Measurements from ENCODE around the gene NCOA1. TPM values are rescaled to one million over a fixed set of nuclear protein-coding genes. Genes with fewer than 3 reads are reported as not detected.

The NCOA1 gene
- total RNA-seq, 4 donors from 2014 or later: 42.3 to 66.9 (median 47.4) TPM

- Histone ChIP-seq H3K27me3 (no peaks in the 10 kb centered on the region), H3K4me1 (peaks cover 0 to 51% (median 0%) of the 10 kb centered on the region in 3 donors), H3K9me3 (no peaks in the 10 kb centered on the region), H3K36me3 (no peaks in the 10 kb centered on the region), H3K27ac (no peak overlapping the region), H3K4me3 (no peak overlapping the region)
- no peak for ATAC-seq
- TF ChIP-seq POLR2AphosphoS5 (IDR thresholded peaks at IDR 0.05): no peak
- no peak for TF ChIP-seq POLR2A (IDR thresholded peaks at IDR 0.05)
- no peak for TF ChIP-seq CTCF (IDR thresholded peaks at IDR 0.05)
- no peak for TF ChIP-seq EP300 (IDR thresholded peaks at IDR 0.05)
Observed at GRCh38 chr2:24628746-24629145, 137.7 kb downstream of the NCOA1 start.

- Histone ChIP-seq H3K4me1 (peaks cover 0 to 29% (median 0%) of the 10 kb centered on the region in 3 donors), H3K27me3 (no peaks in the 10 kb centered on the region), H3K27ac (no peak overlapping the region), H3K4me3 (no peak overlapping the region), H3K9me3 (no peaks in the 10 kb centered on the region), H3K36me3 (no peaks in the 10 kb centered on the region)
- no peak for ATAC-seq
- TF ChIP-seq CTCF (IDR thresholded peaks at IDR 0.05) (no peak), POLR2A (IDR thresholded peaks at IDR 0.05) (no peak), EP300 (IDR thresholded peaks at IDR 0.05) (no peak), POLR2AphosphoS5 (IDR thresholded peaks at IDR 0.05) (no peak)
- 86 to 87% methylated on average over 1 of the region's 1 CpG for WGBS, 2 donors (ENCODE audit: low coverage in 1 of 2)
Observed at GRCh38 chr2:24632172-24632571, 141.1 kb downstream of the NCOA1 start.

GRCh38 chr2:24635181-24635580 is 144.1 kb downstream of the NCOA1 start:
- no peak for TF ChIP-seq POLR2AphosphoS5 (IDR thresholded peaks at IDR 0.05)
- TF ChIP-seq CTCF (IDR thresholded peaks at IDR 0.05): no peak
- TF ChIP-seq EP300 (IDR thresholded peaks at IDR 0.05): no peak
- no peak for TF ChIP-seq POLR2A (IDR thresholded peaks at IDR 0.05)
- H3K9me3 ChIP-seq: no peaks in the 10 kb centered on the region
- H3K4me1 ChIP-seq: peaks cover 0 to 22% (median 0%) of the 10 kb centered on the region in 3 donors
- no peaks in the 10 kb centered on the region for H3K27me3 ChIP-seq
- no peak overlapping the region for H3K27ac ChIP-seq
- 43 to 60% methylated on average over 1 to 2 of the region's 2 CpGs for WGBS, 2 donors (ENCODE audit: low coverage in 1 of 2)
- ATAC-seq: no peak
- no peak overlapping the region for H3K4me3 ChIP-seq
- no peaks in the 10 kb centered on the region for H3K36me3 ChIP-seq

- no peak for TF ChIP-seq POLR2A (IDR thresholded peaks at IDR 0.05)
- no peak for TF ChIP-seq CTCF (IDR thresholded peaks at IDR 0.05)
- no peak for TF ChIP-seq POLR2AphosphoS5 (IDR thresholded peaks at IDR 0.05)
- TF ChIP-seq EP300 (IDR thresholded peaks at IDR 0.05): no peak
- ATAC-seq: no peak
- 83 to 95% methylated on average over 1 of the region's 1 CpG for WGBS, 2 donors (ENCODE audit: low coverage in 1 of 2)
- H3K4me3 ChIP-seq: no peak overlapping the region
- no peaks in the 10 kb centered on the region for H3K27me3 ChIP-seq
- peaks cover 0 to 9% (median 0%) of the 10 kb centered on the region in 3 donors for H3K4me1 ChIP-seq
- H3K36me3 ChIP-seq: no peaks in the 10 kb centered on the region
- H3K9me3 ChIP-seq: no peaks in the 10 kb centered on the region
- no peak overlapping the region for H3K27ac ChIP-seq
Observed at GRCh38 chr2:24638568-24638967, 147.5 kb downstream of the NCOA1 start.

GRCh38 chr2:24642351-24642750 is 151.3 kb downstream of the NCOA1 start:
- 83% methylated on average over 1 of the region's 1 CpG for WGBS, 2 donors (ENCODE audit: low coverage in 1 of 2)
- TF ChIP-seq POLR2AphosphoS5 (IDR thresholded peaks at IDR 0.05) (no peak), EP300 (IDR thresholded peaks at IDR 0.05) (no peak), CTCF (IDR thresholded peaks at IDR 0.05) (no peak), POLR2A (IDR thresholded peaks at IDR 0.05) (no peak)
- Histone ChIP-seq H3K36me3 (no peaks in the 10 kb centered on the region), H3K27me3 (no peaks in the 10 kb centered on the region), H3K4me1 (peaks cover 0 to 15% (median 0%) of the 10 kb centered on the region in 3 donors), H3K9me3 (no peaks in the 10 kb centered on the region), H3K4me3 (no peak overlapping the region), H3K27ac (no peak overlapping the region)
- ATAC-seq: no peak

Data from gastroesophageal sphincter (tissue), 4 donors.